Lower lobe of right lung (tissue), 2 donors: Measurements from ENCODE around the gene RAET1G. TPM values are rescaled to one million over a fixed set of nuclear protein-coding genes. Genes with fewer than 3 reads are reported as not detected.
"Not testable (repeated sequence)": the region's sequence is repeated elsewhere in the genome, so short reads cannot be mapped to it uniquely, and the experiment has no call there.

Experiments used
- ATAC-seq, 2 donors: fragments of 200-7000 bp; cut with Tn5 transposase; one replicate each; pipeline ENCODE4 v1.9.1; 2020 to 2022; ENCODE audit warnings: mild to moderate bottlenecking in 2 of 2, moderate library complexity in 2 of 2
- DNase-seq: peaks from one replicate; pipeline ENCODE4 v3.0.0-alpha.2; 2020
- H3K27ac ChIP-seq: fragments of 200-600 bp; one replicate; pipeline ENCODE4 v1.8.0; 2022
- H3K27me3 ChIP-seq: fragments of 200-600 bp; one replicate; pipeline ENCODE4 v1.8.0; 2022; ENCODE audit warnings: low read depth
- H3K36me3 ChIP-seq: fragments of 200-600 bp; one replicate; pipeline ENCODE4 v1.8.0; 2022; ENCODE audit warnings: mild to moderate bottlenecking
- H3K4me1 ChIP-seq: fragments of 200-600 bp; one replicate; pipeline ENCODE4 v1.8.0; 2022
- H3K4me3 ChIP-seq: fragments of 200-600 bp; one replicate; pipeline ENCODE4 v1.8.0; 2022; ENCODE audit warnings: mild to moderate bottlenecking
- H3K9me3 ChIP-seq: fragments of 200-600 bp; one replicate; pipeline ENCODE4 v1.8.0; 2022
- CTCF ChIP-seq: fragments of 200-600 bp; IDR thresholded peaks from one replicate; pipeline ENCODE4 v1.8.0; 2022; ENCODE audit warnings: antibody characterized with exemption, mild to moderate bottlenecking
- intact Hi-C: fragments of 100-400 bp; cut with DNase I; formaldehyde crosslinking; loops from one replicate; pipeline ENCODE4 v1.11.0; 2022
- total RNA-seq: library from RNA; stranded (reverse); fragmentation: NEBNext Ultra II Directional; extraction: Animal tissue kit (Norgen Biotek cat#: 25700); gene quantifications from one replicate; pipeline ENCODE4 v1.2.1, GENCODE V29; 2021
- donor health status: DM: no; HTN: yes; CAD: no; lungs with severe emphysema.

The RAET1G gene
- total RNA-seq, 1 donor from 2014 or later: 0.83 TPM

GRCh38 chr6:149915970-149916865 is 6.7 kb downstream of the RAET1G start:
- DNase-seq (no peak), ATAC-seq (peak in 1 of 2 donors; percentile 7)
- no peak overlapping the region for H3K27ac ChIP-seq
- H3K36me3 ChIP-seq: no peaks in the 10 kb centered on the region
- H3K4me3 ChIP-seq: no peak overlapping the region
- H3K4me1 ChIP-seq: no peaks in the 10 kb centered on the region
- intact Hi-C loops: no loop called here
- H3K27me3 ChIP-seq: no peaks in the 10 kb centered on the region
- no peaks in the 10 kb centered on the region for H3K9me3 ChIP-seq
- TF ChIP-seq CTCF: no peak

DNA sequence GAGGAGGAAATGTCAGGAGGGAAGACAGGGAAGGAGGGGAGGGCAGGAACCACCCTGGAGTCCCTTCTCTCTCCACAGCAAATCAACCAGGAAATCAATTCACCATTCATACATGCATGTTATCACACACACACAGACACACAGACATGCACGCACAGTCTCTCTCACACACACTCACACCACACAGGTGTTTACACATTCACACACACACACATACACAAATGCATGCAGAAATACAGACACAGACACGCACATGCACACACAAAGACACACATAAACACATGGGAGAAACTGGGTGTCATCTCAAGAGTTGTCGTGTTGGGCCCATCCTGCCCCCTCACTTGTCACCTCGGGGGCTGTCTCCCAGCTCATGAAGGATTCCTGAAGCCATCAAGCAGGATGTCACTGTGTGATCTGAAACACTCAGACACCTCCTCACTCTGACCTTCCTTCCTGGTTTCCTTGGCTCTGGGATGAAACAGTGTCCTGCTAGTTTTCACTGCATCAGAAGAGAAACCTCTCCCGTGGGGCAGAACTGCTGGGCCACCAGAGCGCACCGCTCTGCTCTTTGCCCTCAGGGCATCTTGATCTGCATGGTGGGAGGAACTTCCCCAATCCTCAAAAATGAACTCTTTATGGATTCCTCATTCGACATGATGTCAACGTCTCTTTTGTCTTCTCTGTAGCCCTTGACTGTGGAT is 9.2 kb downstream of the RAET1G start:
- no peaks in the 10 kb centered on the region for H3K4me1 ChIP-seq
- H3K27me3 ChIP-seq: no peaks in the 10 kb centered on the region
- peaks cover 3% of the 10 kb centered on the region for H3K9me3 ChIP-seq
- H3K4me3 ChIP-seq: no peak overlapping the region
- DNase-seq (no peak), ATAC-seq (no peak)
- TF ChIP-seq CTCF: no peak
- no peak overlapping the region for H3K27ac ChIP-seq
- intact Hi-C loops: no loop called here
- H3K36me3 ChIP-seq: no peaks in the 10 kb centered on the region

DNA sequence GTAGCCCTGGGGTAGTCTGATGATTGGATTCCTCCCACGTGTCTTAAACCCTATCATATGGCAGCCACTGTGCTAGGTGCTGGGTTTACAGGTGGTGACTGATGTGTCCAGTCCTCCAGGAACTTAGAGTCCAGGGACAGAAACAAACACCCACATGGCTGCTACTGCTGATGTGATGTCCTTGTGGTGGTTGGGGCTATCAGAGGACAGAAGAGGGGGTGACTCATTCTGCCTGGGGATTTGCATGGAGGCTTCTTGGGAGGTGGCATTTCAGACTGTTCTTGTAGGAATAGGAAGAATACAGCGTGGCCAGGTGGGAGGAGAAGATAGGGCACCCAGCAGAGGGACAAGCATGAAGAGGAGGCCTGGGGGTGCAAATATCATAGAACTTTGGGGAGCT is 9.8 kb downstream of the RAET1G start:
- TF ChIP-seq CTCF: no peak
- no peak for DNase-seq
- H3K9me3 ChIP-seq: peaks cover 7% of the 10 kb centered on the region
- no peak overlapping the region for H3K27ac ChIP-seq
- H3K4me1 ChIP-seq: no peaks in the 10 kb centered on the region
- H3K36me3 ChIP-seq: no peaks in the 10 kb centered on the region
- no peak overlapping the region for H3K4me3 ChIP-seq
- no peaks in the 10 kb centered on the region for H3K27me3 ChIP-seq
- no peak for ATAC-seq
- intact Hi-C loops: no loop called here

DNA sequence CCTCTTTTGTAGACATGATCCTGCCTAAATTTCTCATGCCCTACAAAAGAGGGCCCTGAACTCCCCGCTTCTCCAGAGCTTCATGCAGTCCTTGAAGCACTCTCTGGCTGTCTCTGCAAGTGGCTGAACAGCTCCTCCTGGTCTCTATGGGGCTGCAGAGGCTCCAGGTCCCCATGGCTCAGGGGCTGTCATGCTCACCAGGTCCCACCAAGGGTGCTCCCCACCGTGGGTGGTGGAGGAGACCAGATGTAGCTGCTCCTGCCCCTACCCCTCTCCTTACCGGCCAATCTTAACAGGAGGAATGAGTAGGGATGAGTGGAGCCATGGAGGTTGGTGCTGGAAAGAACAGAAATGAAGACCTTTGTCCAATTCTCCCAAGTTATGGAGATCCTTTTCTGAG is 10.2 kb downstream of the RAET1G start:
- H3K4me3 ChIP-seq, DNase-seq, H3K9me3 ChIP-seq, H3K27ac ChIP-seq, H3K36me3 ChIP-seq, intact Hi-C loops, H3K27me3 ChIP-seq, ATAC-seq, H3K4me1 ChIP-seq: not testable (repeated sequence)

DNA sequence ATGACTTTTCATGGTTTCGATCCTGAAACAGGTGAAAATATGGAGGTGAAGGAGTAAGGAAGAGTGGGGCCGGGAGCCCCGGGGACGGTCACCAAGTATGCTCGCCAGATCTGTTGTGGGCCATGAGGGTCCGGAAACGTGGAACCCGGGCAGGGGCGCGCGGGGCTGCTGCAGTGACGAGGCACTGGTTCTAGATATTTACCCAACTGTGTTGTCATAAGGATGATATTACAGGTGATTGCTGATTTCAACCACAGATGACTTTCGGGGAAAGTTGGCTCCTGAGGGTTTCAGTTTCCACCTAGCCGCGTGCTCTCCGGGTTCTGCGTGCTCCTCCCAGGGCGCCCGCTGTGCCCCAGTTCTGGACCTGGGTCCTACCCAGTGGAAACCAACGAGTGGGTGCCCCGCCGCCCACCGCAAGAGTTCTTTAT is 12.2 kb downstream of the RAET1G start:
- intact Hi-C loops: no loop called here
- H3K9me3 ChIP-seq: peaks cover 7% of the 10 kb centered on the region
- H3K36me3 ChIP-seq: no peaks in the 10 kb centered on the region
- H3K4me3 ChIP-seq: no peak overlapping the region
- H3K27ac ChIP-seq: no peak overlapping the region
- TF ChIP-seq CTCF: no peak
- DNase-seq: no peak
- ATAC-seq: no peak
- no peaks in the 10 kb centered on the region for H3K4me1 ChIP-seq
- no peaks in the 10 kb centered on the region for H3K27me3 ChIP-seq
